ENCODE results near the gene FOXO3.

DNA sequence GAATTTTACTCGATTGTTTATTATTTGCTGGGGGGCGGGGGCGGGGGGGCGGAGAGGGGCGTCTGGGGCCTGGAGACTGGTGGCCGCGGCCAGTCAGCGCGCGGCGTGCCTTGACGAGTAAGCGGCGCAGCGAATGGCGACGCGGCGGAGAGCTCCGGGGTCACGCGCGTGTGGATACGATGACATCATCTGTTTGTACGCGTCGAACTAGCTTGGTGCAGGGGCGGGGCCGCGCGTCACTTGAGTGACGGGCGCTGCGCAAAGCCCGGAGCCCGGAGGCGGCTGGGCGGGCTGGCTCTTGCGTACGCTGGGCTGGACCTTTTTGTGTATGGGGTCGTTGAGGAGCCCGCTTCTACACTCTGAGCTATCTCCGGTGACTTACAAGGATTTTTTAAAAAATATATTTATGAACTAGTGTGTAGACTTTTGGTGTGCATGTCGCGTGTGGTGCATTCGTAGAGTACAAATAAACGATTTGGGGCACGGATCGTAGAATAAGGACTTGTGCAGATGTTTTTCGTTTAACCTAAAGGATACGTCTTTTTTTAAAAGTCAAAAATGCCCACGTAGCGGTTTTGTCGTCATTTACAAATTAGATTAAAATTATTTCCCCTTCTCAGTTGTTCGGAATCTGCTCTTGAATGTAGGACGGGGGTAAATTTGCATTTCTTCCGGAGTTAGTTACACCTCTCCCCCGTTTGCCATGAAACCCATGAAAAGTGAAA, 2.2 kb upstream of the FOXO3 start:
- TF ChIP-seq, protein P1, sequence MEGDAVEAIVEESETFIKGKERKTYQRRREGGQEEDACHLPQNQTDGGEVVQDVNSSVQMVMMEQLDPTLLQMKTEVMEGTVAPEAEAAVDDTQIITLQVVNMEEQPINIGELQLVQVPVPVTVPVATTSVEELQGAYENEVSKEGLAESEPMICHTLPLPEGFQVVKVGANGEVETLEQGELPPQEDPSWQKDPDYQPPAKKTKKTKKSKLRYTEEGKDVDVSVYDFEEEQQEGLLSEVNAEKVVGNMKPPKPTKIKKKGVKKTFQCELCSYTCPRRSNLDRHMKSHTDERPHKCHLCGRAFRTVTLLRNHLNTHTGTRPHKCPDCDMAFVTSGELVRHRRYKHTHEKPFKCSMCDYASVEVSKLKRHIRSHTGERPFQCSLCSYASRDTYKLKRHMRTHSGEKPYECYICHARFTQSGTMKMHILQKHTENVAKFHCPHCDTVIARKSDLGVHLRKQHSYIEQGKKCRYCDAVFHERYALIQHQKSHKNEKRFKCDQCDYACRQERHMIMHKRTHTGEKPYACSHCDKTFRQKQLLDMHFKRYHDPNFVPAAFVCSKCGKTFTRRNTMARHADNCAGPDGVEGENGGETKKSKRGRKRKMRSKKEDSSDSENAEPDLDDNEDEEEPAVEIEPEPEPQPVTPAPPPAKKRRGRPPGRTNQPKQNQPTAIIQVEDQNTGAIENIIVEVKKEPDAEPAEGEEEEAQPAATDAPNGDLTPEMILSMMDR (IDR thresholded peaks at IDR 0.05; ENCODE audit: insufficient read depth, low read depth, low read length), result no peak
- no peak for TF ChIP-seq EZH2 (IDR thresholded peaks at IDR 0.05; ENCODE audit: insufficient read depth, low read length)
